H4 (cell line): ENCODE results near the gene AVPI1. TPM values are rescaled to one million over a fixed set of nuclear protein-coding genes. Genes with fewer than 3 reads are reported as not detected.
"Not testable (repeated sequence)": the region's sequence is repeated elsewhere in the genome, so short reads cannot be mapped to it uniquely, and the experiment has no call there.

Source experiments
- DNase-seq: peaks from one replicate; pipeline ENCODE4 v3.0.0-alpha.2; 2015; ENCODE audit warnings: low spot score
- total RNA-seq: library from RNA; depleted of rRNA; stranded (reverse); fragments of >200 nt; shearing (Covaris generic); gene quantifications from 2 replicates; pipeline ENCODE4 v1.2.3, GENCODE V29; 2014

Gene AVPI1
- total RNA-seq, 1 experiment from 2014 or later = 32.1 TPM

GRCh38 chr10:97711640-97712572 is 24.9 kb upstream of the AVPI1 start:
- no peak for DNase-seq

GRCh38 chr10:97708976-97709946 is 22.2 kb upstream of the AVPI1 start:
- peak; percentile 44 for DNase-seq

- DNase-seq = no peak
Observed at GRCh38 chr10:97708167-97708566, 21.1 kb upstream of the AVPI1 start.

GRCh38 chr10:97707134-97707861 is 20.3 kb upstream of the AVPI1 start:
- DNase-seq = no peak

GRCh38 chr10:97705006-97705670 is 18.1 kb upstream of the AVPI1 start:
- no peak for DNase-seq

- DNase-seq = no peak
Observed at GRCh38 chr10:97704341-97704740, 17.3 kb upstream of the AVPI1 start.

GRCh38 chr10:97703398-97704067 is 16.5 kb upstream of the AVPI1 start:
- no peak for DNase-seq

- DNase-seq = peak; percentile 67
Observed at GRCh38 chr10:97701438-97702069, 14.5 kb upstream of the AVPI1 start.

- not testable (repeated sequence) for DNase-seq
Observed at GRCh38 chr10:97698072-97698655, 11.1 kb upstream of the AVPI1 start.

- no peak for DNase-seq
Observed at GRCh38 chr10:97690133-97690532, 3.1 kb upstream of the AVPI1 start.

GRCh38 chr10:97689559-97690020 is 2.5 kb upstream of the AVPI1 start:
- peak; percentile 96 for DNase-seq

- DNase-seq = peak; percentile 78
Observed at GRCh38 chr10:97687785-97688781, 1.0 kb upstream of the AVPI1 start.

GRCh38 chr10:97686301-97686961 is 610 bp downstream of the AVPI1 start:
- peak; percentile 26 for DNase-seq

GRCh38 chr10:97685395-97685958 is 1.6 kb downstream of the AVPI1 start:
- DNase-seq = peak; percentile 45

GRCh38 chr10:97684866-97685394 is 2.1 kb downstream of the AVPI1 start:
- DNase-seq = no peak

GRCh38 chr10:97684368-97684713 is 2.7 kb downstream of the AVPI1 start:
- not testable (repeated sequence) for DNase-seq
